HAP-1 (cell line): ENCODE measurements around the gene SLC25A1.

Experiments
- DNase-seq, 2 experiments: peaks; one replicate each; pipeline ENCODE4 v3.0.0-alpha.2; 2016 to 2020; ENCODE audit warnings: low spot score in 2 of 2
- H3K27me3 ChIP-seq: fragments of 250-450 bp; sonication (Bioruptor Pico); 2 replicates; pipeline ENCODE4 v1.5.1; 2020; ENCODE audit warnings: low read depth, mild to moderate bottlenecking, moderate library complexity
- H3K36me3 ChIP-seq: fragments of 250-450 bp; sonication (Bioruptor Pico); replicated peaks from 2 replicates; pipeline ENCODE4 v1.5.1; 2020; ENCODE audit warnings: mild to moderate bottlenecking
- H3K4me1 ChIP-seq: fragments of 250-450 bp; sonication (Bioruptor Pico); 2 replicates; pipeline ENCODE4 v1.5.1; 2020; ENCODE audit warnings: mild to moderate bottlenecking
- H3K4me3 ChIP-seq: fragments of 250-450 bp; sonication (Bioruptor Pico); 2 replicates; pipeline ENCODE4 v1.5.1; 2020; ENCODE audit warnings: mild to moderate bottlenecking, moderate library complexity
- H3K9me3 ChIP-seq: fragments of 250-450 bp; sonication (Bioruptor Pico); 2 replicates; pipeline ENCODE4 v1.5.1; 2020; ENCODE audit warnings: mild to moderate bottlenecking, moderate library complexity
- in situ Hi-C: fragments of 300-500 bp; cut with MboI; formaldehyde crosslinking; loops from 3 replicates; pipeline ENCODE4 v1.14.3; 2020; ENCODE audit warnings: low sequenced_read_pairs, inconsistent platforms, mixed read lengths

The SLC25A1 gene

DNA sequence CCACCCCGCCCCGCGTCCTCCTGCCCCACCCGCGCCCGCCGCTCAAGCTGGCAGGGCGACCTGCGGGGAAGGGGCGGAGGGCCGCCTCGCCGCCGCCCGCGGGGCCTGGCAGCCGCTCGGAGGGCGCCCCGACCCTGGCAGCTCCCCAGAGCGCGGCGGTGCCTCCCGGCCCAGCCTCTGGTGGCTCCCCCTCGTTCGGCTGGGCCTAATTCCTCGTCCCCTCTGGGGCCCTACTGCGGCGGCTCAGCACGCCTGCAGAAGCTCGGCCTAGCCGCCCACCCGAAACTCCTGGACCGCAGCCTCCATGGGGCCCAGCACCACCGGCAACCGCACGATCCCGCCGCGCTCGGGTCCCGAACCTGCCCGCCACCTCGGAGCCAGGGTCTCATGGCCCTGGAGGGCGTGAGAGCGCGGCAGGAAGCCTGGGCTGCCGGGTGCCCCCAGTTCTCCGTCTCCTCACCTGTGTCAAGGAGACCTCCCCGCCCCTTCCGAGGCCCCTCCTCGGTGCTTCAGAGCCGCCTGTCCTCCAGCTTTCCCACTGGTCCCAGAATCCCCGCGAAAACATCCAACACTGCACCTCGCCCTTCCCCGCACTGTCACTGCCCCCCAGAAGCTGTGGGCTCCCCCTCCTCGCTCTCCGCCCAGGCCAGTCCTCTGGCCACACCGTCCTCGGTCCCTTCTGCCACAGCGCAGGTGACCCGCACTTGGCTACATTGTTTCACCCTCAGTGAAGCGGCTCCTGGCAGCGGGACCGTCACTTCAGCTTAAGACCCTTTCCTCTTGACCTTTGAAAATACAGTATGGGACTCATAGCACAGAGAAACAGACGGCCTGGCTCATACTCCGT is 27.8 kb downstream of the SLC25A1 start:
- DNase-seq, result no peak
- Histone ChIP-seq H3K4me3 (no peak overlapping the region), H3K4me1 (no peaks in the 10 kb centered on the region), H3K9me3 (no peaks in the 10 kb centered on the region; the same call in 1 of the 2 replicates), H3K27me3 (peaks cover 32% of the 10 kb centered on the region), H3K36me3 (no peaks in the 10 kb centered on the region)
- in situ Hi-C loops, result no loop called here

DNA sequence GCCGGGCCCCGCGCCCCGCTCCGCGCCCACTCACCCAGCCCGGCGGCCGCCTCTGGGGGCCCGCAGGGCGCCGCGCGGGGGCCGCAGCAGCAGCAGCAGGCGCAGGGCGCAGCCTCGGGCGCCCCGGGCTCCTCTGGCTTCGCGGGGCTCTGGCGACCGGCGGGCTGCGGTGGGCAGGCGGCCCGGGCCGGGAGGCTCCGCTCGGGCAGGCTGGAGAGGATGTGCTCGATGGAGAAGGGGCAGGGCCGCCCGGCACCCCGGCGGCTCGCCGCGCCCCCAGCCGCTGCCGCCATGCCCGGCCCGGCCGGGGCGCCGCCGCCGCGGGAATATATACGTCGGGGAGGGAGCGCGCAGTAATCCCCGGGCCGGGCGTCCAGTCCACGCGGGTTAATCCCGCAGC is 28.5 kb downstream of the SLC25A1 start, which contains the start of gene GSC2:
Gene GSC2 (minus strand): TSS at position 302 of the 400 bp plus-strand sequence. CDS start 9 bp downstream, at position 293.
- no peaks in the 10 kb centered on the region for H3K36me3 ChIP-seq
- no peak for DNase-seq
- H3K9me3 ChIP-seq, result no peaks in the 10 kb centered on the region; the same call in 1 of the 2 replicates
- H3K4me3 ChIP-seq, result peak within 1 kb of the TSS; percentile 7; the same call in 1 of the 2 replicates
- in situ Hi-C loops, result no loop called here
- H3K27me3 ChIP-seq, result peaks cover 32% of the 10 kb centered on the region
- H3K4me1 ChIP-seq, result no peaks in the 10 kb centered on the region

DNA sequence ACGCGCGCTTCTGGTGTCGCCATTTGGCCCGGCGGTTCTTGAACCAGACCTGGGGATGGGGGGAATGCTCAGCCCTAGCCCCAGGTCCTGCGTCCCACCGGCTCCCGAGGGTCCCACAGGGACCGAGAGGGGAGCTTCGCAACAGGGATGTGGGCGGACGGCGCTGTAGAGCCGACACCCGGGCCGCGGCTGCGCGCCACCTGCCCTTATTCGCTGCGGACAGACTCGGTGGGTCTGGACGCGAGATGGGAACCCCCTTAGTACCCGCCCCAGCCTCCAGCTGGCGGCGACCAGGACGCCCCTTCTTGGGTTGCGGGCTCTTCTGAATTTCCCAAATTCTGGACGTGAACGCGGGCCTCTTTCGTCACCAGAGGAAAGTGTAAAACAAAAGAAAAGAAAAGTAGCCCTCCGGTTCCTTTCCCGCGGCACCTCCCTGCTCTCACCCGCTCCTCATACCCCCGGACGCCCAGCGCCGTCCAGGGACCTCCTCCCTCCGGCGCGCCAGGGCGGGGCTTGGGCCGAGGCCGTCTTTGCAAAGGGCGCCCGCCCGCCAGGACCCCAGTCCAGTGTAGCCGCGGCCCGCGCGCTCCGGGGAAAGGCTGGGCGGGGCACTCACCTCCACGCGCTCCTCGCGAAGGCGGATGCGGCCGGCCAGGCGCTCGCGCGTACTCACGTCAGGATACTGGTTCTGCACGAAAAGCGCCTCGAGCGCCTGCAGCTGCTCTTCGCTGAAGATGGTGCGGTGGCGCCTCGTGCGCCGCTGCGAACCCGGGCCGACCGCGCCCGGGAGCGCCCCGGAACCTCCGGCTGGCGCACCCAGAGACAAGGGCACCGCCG is 29.3 kb downstream of the SLC25A1 start:
- H3K4me1 ChIP-seq, result no peaks in the 10 kb centered on the region
- DNase-seq, result peak in 1 of 2 experiments; percentile 43
- H3K36me3 ChIP-seq, result no peaks in the 10 kb centered on the region
- H3K4me3 ChIP-seq, result peak overlapping the region; percentile 7; the same call in 1 of the 2 replicates
- no peaks in the 10 kb centered on the region; the same call in 1 of the 2 replicates for H3K9me3 ChIP-seq
- in situ Hi-C loops, result no loop called here
- peaks cover 32% of the 10 kb centered on the region for H3K27me3 ChIP-seq

DNA sequence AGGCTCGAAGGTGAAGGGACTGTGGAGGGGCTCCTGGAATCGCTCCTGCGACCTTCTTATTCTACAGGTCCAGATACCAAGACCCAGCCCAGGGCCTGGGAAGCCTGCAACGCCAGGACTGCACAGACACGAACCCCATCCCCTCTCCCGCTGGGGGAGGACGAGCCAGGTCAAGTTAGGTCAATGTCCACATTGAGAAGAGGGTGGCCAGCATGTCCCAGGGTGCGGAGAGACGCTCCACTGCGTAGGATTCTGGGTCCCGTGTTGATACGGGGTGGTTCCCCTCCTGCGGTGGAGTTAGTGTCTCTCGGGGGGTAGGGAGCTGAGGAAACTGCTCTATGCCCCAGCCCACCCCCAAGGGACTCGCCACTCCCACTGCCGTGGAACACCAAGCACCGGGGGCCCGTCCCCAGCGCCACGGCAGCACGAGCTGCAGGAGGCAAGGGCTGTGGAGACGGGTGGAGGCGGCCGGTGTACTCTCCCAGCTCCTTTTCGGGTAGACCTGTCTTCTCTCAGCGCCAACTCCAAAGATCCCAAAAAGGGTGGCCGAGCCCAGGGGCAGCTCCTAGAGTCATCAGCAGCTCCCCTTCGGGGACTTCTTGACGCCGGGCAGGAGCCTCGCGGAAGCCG is 30.0 kb downstream of the SLC25A1 start:
- no peak for DNase-seq
- H3K4me1 ChIP-seq, result peaks cover 3% of the 10 kb centered on the region; the same call in 1 of the 2 replicates
- H3K4me3 ChIP-seq, result no peak overlapping the region
- H3K9me3 ChIP-seq, result no peaks in the 10 kb centered on the region; the same call in 1 of the 2 replicates
- H3K27me3 ChIP-seq, result peaks cover 32% of the 10 kb centered on the region
- H3K36me3 ChIP-seq, result no peaks in the 10 kb centered on the region; the same call in 1 of the 2 replicates
- in situ Hi-C loops, result no loop called here

DNA sequence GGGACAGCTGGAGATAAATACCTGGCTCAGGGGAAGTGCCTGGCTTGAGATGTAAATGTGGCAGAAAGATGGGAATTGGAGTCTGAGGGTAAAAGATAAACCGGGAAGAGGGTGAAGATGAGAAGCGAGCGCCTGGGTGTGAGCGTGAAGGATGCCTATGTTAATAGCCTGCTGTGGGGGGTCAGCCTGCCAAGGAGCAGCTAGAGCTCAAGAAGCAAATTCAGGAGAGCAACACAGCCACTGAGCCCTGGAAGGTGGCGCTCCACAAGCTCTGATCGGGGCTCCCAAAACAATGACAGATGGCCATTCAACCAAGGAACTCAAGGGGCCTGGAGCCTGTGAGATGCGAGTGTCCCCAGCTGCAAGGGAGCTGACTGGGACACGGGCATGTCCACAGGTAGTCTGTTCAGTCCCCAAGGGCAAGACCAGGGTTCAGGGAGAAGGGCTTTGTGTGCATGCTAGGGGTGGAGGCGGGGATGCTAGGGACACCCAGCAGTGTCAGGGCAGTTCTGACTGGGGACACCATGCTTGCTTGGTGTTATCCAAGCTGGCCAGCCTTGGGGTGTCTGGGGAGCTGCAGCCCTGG is 31.2 kb downstream of the SLC25A1 start:
- Histone ChIP-seq H3K4me3 (no peak overlapping the region), H3K36me3 (peaks cover 2% of the 10 kb centered on the region), H3K4me1 (peaks cover 6% of the 10 kb centered on the region; the same call in 1 of the 2 replicates), H3K9me3 (no peaks in the 10 kb centered on the region; the same call in 1 of the 2 replicates), H3K27me3 (peaks cover 32% of the 10 kb centered on the region)
- in situ Hi-C loops, result no loop called here
- DNase-seq, result no peak

DNA sequence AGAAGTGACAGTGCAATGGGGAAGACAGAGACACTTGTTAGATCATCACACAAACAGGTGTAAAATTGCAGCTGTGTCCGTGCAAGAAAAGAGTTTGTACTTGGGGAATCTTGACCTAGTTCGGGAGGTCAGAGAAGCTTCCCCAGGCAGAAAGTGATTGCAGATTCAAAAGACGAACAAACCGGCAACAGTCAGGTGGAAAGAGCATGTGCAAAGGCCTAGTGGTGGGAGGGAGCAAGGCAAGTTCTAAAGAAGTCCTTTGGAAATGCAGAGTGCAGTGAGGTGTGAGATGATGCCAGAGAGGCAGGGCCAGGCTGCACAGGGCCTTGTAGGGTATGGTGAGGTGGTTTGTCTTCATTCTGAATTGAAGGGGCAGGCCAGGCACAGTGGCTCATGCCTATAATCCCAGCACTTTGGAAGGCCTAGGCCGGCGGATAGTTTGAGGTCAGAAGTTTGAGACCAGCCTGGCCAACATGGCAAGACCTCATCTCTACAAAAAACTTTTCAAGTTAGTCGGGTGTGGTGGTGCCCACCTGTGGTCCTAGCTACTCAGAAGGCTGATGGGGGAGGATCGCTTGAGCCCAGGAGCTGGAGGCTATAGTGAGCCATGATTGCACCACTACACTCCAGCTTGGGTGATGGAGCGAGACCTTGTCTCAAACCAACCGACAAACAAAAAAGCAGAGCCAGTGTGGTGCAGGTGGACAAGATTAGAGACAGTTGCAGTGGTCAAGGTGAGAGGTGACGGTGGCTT is 32.1 kb downstream of the SLC25A1 start:
- peaks cover 27% of the 10 kb centered on the region for H3K27me3 ChIP-seq
- peak in 1 of 2 experiments; percentile 25 for DNase-seq
- in situ Hi-C loops, result no loop called here
- no peaks in the 10 kb centered on the region for H3K9me3 ChIP-seq
- no peak overlapping the region for H3K4me3 ChIP-seq
- H3K36me3 ChIP-seq, result peaks cover 11% of the 10 kb centered on the region
- H3K4me1 ChIP-seq, result peaks cover 6% of the 10 kb centered on the region; the same call in 1 of the 2 replicates

DNA sequence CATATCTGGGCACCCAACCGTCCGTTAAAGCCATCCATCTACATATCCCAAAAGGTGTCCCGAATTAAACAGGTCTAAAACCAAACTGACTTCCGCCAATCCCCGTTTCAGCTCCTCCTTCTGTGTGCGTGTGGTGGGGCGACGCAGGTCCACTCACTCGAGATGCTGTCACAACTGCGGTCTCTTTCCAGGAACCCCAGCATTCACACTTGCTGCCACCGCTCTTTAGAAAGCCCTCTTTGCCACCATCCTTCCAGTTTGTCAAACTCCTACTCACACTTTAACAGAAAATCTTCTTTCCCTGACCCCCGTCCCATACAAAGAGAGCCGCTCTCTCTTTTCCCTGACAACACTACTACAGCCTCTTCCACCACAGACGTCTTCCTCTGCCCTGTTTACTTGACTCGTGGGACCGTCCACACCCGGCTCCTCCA is 34.6 kb downstream of the SLC25A1 start:
- in situ Hi-C loops, result no loop called here
- H3K27me3 ChIP-seq, result peaks cover 12% of the 10 kb centered on the region
- H3K9me3 ChIP-seq, result no peaks in the 10 kb centered on the region
- no peak for DNase-seq
- peaks cover 6% of the 10 kb centered on the region; the same call in 1 of the 2 replicates for H3K4me1 ChIP-seq
- H3K4me3 ChIP-seq, result peak overlapping the region; percentile 78
- H3K36me3 ChIP-seq, result peaks cover 28% of the 10 kb centered on the region

DNA sequence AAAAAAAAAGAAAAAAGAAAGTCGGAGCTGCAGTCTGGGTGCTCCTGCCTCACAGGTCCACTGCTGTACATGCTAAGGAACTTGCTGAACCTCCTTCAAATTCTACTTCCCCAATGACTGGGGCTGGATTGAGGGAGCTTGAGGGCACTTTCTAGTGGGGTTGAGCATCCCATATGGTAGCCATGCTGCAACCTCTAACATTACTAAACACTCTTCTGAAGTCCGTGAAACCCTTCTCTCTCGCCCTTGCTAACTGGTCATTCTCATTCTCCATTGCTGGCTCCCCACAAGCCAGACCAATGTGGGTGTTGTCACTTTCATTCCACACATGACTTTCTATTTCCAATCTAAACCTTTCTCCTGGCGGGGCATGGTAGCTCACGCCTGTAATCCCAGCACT is 35.3 kb downstream of the SLC25A1 start:
- in situ Hi-C loops, result no loop called here
- H3K27me3 ChIP-seq, result peaks cover 4% of the 10 kb centered on the region
- H3K4me1 ChIP-seq, result peaks cover 6% of the 10 kb centered on the region; the same call in 1 of the 2 replicates
- peaks cover 36% of the 10 kb centered on the region for H3K36me3 ChIP-seq
- DNase-seq, result no peak
- H3K9me3 ChIP-seq, result no peaks in the 10 kb centered on the region
- peak overlapping the region; percentile 78 for H3K4me3 ChIP-seq

DNA sequence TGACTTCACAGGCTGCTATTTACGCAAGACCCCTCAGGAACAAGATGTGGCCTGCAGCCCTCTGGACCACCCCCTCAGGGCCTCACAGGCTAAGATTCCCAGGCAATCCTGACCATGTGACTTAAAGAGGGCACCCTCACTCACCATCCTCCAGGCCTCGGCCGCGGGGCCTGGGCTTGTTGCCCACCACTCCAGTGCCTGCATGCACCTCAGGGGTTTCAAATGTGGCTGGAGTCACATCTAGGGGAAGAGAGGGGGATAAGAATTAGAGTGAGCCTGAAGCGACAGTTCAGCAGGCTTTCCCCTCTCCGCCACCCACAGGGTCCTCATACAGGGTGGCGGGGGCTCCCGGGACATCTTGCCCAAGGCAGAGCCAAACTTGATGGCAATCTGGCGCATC is 36.1 kb downstream of the SLC25A1 start:
- in situ Hi-C loops, result no loop called here
- Histone ChIP-seq H3K27me3 (no peaks in the 10 kb centered on the region), H3K4me1 (peaks cover 6% of the 10 kb centered on the region; the same call in 1 of the 2 replicates), H3K4me3 (no peak overlapping the region), H3K9me3 (no peaks in the 10 kb centered on the region), H3K36me3 (peaks cover 44% of the 10 kb centered on the region)
- no peak for DNase-seq

DNA sequence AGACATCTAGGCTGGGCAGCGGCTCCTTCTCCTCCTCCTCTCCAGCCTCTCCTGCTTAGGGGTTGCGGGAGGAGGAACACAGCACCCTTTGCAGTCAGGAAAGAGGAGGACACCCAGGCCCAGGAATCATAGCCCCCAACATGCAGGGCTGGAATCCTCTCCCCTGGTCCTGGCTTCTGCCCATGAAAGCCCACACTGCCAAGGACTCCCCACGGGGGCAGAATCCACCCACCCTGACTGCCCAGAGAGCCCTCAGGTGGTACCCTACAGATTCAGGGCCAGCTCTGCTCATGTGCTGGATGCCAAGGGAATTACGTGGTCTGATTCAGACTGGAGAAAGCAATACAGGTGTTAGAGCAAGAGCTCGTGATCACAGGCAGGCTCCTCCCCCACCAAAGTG is 38.6 kb downstream of the SLC25A1 start:
- Histone ChIP-seq H3K27me3 (no peaks in the 10 kb centered on the region), H3K36me3 (peaks cover 56% of the 10 kb centered on the region), H3K9me3 (no peaks in the 10 kb centered on the region), H3K4me3 (no peak overlapping the region), H3K4me1 (peaks cover 6% of the 10 kb centered on the region; the same call in 1 of the 2 replicates)
- in situ Hi-C loops, result no loop called here
- DNase-seq, result no peak

DNA sequence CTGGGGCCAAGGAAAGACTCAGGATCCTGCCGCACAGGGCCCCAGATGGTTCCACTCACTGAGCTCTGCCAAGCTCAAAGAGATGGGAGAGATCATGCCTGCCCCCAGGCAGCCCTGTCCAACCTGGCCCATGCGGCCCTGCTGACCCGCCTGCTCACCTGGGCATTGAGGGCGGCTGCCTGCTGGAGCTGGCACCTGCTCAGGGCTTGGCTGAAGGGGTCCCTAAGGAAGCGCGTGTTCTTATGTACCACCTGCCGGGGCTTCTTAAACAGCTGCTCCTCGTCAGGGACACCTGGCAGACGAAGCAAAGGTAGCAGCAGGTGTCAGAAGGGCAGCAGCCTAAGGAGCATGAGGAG is 39.6 kb downstream of the SLC25A1 start:
- Histone ChIP-seq H3K27me3 (no peaks in the 10 kb centered on the region), H3K4me1 (peaks cover 6% of the 10 kb centered on the region; the same call in 1 of the 2 replicates), H3K36me3 (peaks cover 66% of the 10 kb centered on the region), H3K4me3 (no peak overlapping the region), H3K9me3 (no peaks in the 10 kb centered on the region)
- in situ Hi-C loops, result no loop called here
- DNase-seq, result no peak

DNA sequence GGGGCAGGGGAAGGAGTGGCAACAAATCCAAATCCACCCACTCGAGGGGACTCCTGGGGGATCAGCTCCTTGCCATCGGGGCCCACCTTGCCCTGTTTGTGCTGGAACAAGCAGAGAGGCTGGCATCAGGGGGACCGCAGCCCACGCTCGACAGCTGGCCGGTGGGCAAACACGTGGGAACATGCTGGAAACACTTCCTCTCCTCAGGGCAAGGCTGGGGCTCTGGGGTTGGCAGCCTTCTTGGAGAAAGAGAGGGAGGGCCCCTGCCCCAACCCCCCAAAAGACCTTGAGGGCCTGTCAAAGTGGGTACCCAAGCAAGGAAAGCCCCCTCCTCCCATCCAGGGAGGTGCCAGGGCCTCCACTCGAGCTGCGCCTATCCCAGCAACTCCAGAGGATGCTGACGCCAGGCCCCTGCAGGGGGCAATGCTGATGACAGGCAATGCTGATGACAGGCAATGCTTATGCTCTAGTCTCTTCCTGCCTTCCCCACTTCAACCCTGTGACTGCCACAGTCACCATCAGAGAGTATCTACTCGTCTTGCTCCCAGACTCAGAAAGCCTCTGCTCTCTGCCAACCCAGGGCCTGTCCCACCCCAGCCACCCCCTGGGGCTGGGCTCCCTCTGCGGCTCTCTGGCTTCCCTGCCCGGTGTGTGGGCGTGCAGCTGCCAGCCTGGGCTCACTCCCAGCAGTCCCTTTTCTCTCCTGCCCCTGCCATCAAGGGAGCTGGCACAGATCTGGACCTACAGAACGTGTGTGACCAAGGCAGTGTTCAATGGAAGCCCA is 40.1 kb downstream of the SLC25A1 start:
- H3K27me3 ChIP-seq, result no peaks in the 10 kb centered on the region
- in situ Hi-C loops, result no loop called here
- no peak overlapping the region for H3K4me3 ChIP-seq
- DNase-seq, result no peak
- peaks cover 2% of the 10 kb centered on the region; the same call in 1 of the 2 replicates for H3K4me1 ChIP-seq
- H3K9me3 ChIP-seq, result no peaks in the 10 kb centered on the region
- H3K36me3 ChIP-seq, result peaks cover 72% of the 10 kb centered on the region
